GM12878 (cell line): ENCODE results near the gene SURF2. TPM values are rescaled to one million over a fixed set of nuclear protein-coding genes. Genes with fewer than 3 reads are reported as not detected.
A peak's percentile ranks its signal among the peaks of the same experiment; 100 is the strongest.

Source experiments
- BACH1 ChIP-seq: fragments of 450-650 bp; IDR thresholded peaks from 2 replicates; pipeline ENCODE4 v1.6.1; 2017; ENCODE audit warnings: mild to moderate bottlenecking, borderline replicate concordance
- EGR1 ChIP-seq, 2 experiments: IDR thresholded peaks; 1 replicate in 1 of 2; 2 replicates in 1 of 2; pipeline ENCODE4 v1.6.1; 2011 to 2012; ENCODE audit warnings: low read depth in 2 of 2, low read length in 2 of 2, borderline replicate concordance in 1 of 2, mild to moderate bottlenecking in 1 of 2, moderate library complexity in 1 of 2
- EP300 ChIP-seq, 2 experiments: fragments of 150-350 bp in 1 of 2; IDR thresholded peaks; 2 replicates each; pipeline ENCODE4 v1.6.1; 2011 to 2012; ENCODE audit warnings: low read depth in 2 of 2, low read length in 2 of 2, borderline replicate concordance in 1 of 2, improper control_type of control experiment in 1 of 2, inconsistent platforms in 1 of 2; ENCODE audit not compliant: control insufficient read depth in 1 of 2
- FOXM1 ChIP-seq: IDR thresholded peaks from 2 replicates; pipeline ENCODE4 v1.6.1; 2012; ENCODE audit warnings: low read depth, mild to moderate bottlenecking, inconsistent platforms, low read length, moderate library complexity
- GATAD2B ChIP-seq: fragments of 450-650 bp; conservative IDR thresholded peaks from 2 replicates; pipeline ENCODE4 v1.6.1; 2017; ENCODE audit warnings: low read depth, mild to moderate bottlenecking, moderate library complexity
- KLF5 ChIP-seq: fragments of 450-650 bp; IDR thresholded peaks from 2 replicates; pipeline ENCODE4 v1.6.1; 2014; ENCODE audit warnings: mild to moderate bottlenecking; ENCODE audit not compliant: partially characterized antibody
- NBN ChIP-seq: fragments of 450-650 bp; IDR thresholded peaks from 2 replicates; pipeline ENCODE4 v1.6.1; 2016
- NFYB ChIP-seq: IDR thresholded peaks from 2 replicates; pipeline ENCODE4 v1.6.1; 2011; ENCODE audit warnings: low read depth, mild to moderate bottlenecking, low read length, improper control_type of control experiment, moderate library complexity; ENCODE audit not compliant: insufficient read depth
- NR2C1 ChIP-seq: fragments of 450-650 bp; IDR thresholded peaks from 2 replicates; pipeline ENCODE4 v1.6.1; 2017; ENCODE audit warnings: antibody characterized with exemption, mild to moderate bottlenecking, moderate library complexity
- NRF1 ChIP-seq: conservative IDR thresholded peaks from 2 replicates; pipeline ENCODE4 v1.6.1; 2011; ENCODE audit warnings: mild to moderate bottlenecking, low read depth, low read length, improper control_type of control experiment
- RELA ChIP-seq: fragments of 450-650 bp; IDR thresholded peaks from 2 replicates; pipeline ENCODE4 v1.8.0; 2014; ENCODE audit warnings: borderline replicate concordance; ENCODE audit not compliant: partially characterized antibody
- STAT1 ChIP-seq: fragments of 450-650 bp; conservative IDR thresholded peaks from 2 replicates; pipeline ENCODE4 v1.6.1; 2014; ENCODE audit warnings: antibody characterized with exemption, mild to moderate bottlenecking
- TBL1XR1 ChIP-seq: IDR thresholded peaks from 2 replicates; pipeline ENCODE4 v1.6.1; 2012; ENCODE audit warnings: low read depth, low read length, improper control_type of control experiment
- YY1 ChIP-seq: IDR thresholded peaks from 2 replicates; pipeline ENCODE4 v1.6.1; 2011; ENCODE audit warnings: low read depth, mild to moderate bottlenecking, low read length
- ZNF24 ChIP-seq: fragments of 450-650 bp; IDR thresholded peaks from 2 replicates; pipeline ENCODE4 v1.6.1; 2017; ENCODE audit warnings: antibody characterized with exemption, mild to moderate bottlenecking
- polyA plus RNA-seq, 11 experiments: library from polyadenylated mRNA; depleted of rRNA in 4 of 11; unstranded in 6 of 11; stranded (reverse) in 5 of 11; fragments of >200 nt; fragmentation: Nextera tagmentation in 4 of 11; fragmentation: Illumina TruSeq in 1 of 11; extraction: Ambion mirVana in 4 of 11; extraction: Trizol in 1 of 11; gene quantifications; 1 replicate in 1 of 11; 2 replicates in 10 of 11; pipeline versions ENCODE4 v1.2.1 to v1.2.3, GENCODE V29; 2011 to 2016; ENCODE audit warnings: inconsistent platforms in 2 of 11, missing spikeins in 2 of 11, low read depth in 1 of 11
- total RNA-seq, 4 experiments: library from RNA; depleted of rRNA in 3 of 4; stranded (reverse); fragments of >200 nt in 3 of 4; fragmentation: Illumina TruSeq in 1 of 4; extraction: Trizol in 1 of 4; gene quantifications; 2 replicates each; pipeline versions ENCODE4 v1.2.1 to v1.2.3, GENCODE V29; 2013 to 2021
- TF ChIP-seq, protein P1 (sequence below): IDR thresholded peaks from 2 replicates; pipeline ENCODE4 v1.6.1; 2011; ENCODE audit warnings: borderline replicate concordance, low read depth, mild to moderate bottlenecking, moderate library complexity, mixed read lengths, low read length; ENCODE audit not compliant: insufficient read depth; ENCODE audit errors: extremely low read length
- TF ChIP-seq, protein P2 (sequence below): fragments of 450-650 bp; IDR thresholded peaks from 2 replicates; pipeline ENCODE4 v1.6.1; 2017; ENCODE audit warnings: mild to moderate bottlenecking, moderate library complexity
- TF ChIP-seq, protein P3 (sequence below): fragments of 450-650 bp; IDR thresholded peaks from 2 replicates; pipeline ENCODE4 v1.6.1; 2017; ENCODE audit warnings: mild to moderate bottlenecking
- TF ChIP-seq, protein P4 (sequence below): IDR thresholded peaks from 2 replicates; pipeline ENCODE4 v1.6.1; 2011; ENCODE audit warnings: low read depth, mild to moderate bottlenecking, low read length, moderate library complexity, borderline replicate concordance; ENCODE audit errors: extremely low read depth

Gene SURF2
- total and polyA plus RNA-seq, 10 of the 15 experiments (the other 5 are each of a cell fraction or from before 2014, with no cell fraction given) = 4.0 to 41.7 (median 20.8) TPM

- peak in 1 of 2 experiments; percentile 74; a peak in 1 of 3 replicates for TF ChIP-seq EGR1 (IDR thresholded peaks at IDR 0.05; ENCODE audit: borderline replicate concordance in 1 of 2, low read depth in 2 of 2, low read length in 2 of 2)
- TF ChIP-seq, protein P1, sequence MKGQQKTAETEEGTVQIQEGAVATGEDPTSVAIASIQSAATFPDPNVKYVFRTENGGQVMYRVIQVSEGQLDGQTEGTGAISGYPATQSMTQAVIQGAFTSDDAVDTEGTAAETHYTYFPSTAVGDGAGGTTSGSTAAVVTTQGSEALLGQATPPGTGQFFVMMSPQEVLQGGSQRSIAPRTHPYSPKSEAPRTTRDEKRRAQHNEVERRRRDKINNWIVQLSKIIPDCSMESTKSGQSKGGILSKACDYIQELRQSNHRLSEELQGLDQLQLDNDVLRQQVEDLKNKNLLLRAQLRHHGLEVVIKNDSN = peak; percentile 39
- peak; percentile 61; the same call in 1 of the 2 replicates for TF ChIP-seq NFYB
- TF ChIP-seq, protein P2, sequence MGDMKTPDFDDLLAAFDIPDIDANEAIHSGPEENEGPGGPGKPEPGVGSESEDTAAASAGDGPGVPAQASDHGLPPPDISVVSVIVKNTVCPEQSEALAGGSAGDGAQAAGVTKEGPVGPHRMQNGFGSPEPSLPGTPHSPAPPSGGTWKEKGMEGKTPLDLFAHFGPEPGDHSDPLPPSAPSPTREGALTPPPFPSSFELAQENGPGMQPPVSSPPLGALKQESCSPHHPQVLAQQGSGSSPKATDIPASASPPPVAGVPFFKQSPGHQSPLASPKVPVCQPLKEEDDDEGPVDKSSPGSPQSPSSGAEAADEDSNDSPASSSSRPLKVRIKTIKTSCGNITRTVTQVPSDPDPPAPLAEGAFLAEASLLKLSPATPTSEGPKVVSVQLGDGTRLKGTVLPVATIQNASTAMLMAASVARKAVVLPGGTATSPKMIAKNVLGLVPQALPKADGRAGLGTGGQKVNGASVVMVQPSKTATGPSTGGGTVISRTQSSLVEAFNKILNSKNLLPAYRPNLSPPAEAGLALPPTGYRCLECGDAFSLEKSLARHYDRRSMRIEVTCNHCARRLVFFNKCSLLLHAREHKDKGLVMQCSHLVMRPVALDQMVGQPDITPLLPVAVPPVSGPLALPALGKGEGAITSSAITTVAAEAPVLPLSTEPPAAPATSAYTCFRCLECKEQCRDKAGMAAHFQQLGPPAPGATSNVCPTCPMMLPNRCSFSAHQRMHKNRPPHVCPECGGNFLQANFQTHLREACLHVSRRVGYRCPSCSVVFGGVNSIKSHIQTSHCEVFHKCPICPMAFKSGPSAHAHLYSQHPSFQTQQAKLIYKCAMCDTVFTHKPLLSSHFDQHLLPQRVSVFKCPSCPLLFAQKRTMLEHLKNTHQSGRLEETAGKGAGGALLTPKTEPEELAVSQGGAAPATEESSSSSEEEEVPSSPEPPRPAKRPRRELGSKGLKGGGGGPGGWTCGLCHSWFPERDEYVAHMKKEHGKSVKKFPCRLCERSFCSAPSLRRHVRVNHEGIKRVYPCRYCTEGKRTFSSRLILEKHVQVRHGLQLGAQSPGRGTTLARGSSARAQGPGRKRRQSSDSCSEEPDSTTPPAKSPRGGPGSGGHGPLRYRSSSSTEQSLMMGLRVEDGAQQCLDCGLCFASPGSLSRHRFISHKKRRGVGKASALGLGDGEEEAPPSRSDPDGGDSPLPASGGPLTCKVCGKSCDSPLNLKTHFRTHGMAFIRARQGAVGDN = peak; percentile 76
- no peak for TF ChIP-seq EP300 (IDR thresholded peaks at IDR 0.05; ENCODE audit: borderline replicate concordance in 1 of 2, control insufficient read depth in 1 of 2, low read depth in 2 of 2, low read length in 2 of 2)
- TF ChIP-seq STAT1 = peak; percentile 88
- TF ChIP-seq FOXM1 = no peak; the same call in 1 of the 2 replicates
- TF ChIP-seq, protein P3, sequence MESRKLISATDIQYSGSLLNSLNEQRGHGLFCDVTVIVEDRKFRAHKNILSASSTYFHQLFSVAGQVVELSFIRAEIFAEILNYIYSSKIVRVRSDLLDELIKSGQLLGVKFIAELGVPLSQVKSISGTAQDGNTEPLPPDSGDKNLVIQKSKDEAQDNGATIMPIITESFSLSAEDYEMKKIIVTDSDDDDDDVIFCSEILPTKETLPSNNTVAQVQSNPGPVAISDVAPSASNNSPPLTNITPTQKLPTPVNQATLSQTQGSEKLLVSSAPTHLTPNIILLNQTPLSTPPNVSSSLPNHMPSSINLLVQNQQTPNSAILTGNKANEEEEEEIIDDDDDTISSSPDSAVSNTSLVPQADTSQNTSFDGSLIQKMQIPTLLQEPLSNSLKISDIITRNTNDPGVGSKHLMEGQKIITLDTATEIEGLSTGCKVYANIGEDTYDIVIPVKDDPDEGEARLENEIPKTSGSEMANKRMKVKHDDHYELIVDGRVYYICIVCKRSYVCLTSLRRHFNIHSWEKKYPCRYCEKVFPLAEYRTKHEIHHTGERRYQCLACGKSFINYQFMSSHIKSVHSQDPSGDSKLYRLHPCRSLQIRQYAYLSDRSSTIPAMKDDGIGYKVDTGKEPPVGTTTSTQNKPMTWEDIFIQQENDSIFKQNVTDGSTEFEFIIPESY = no peak
- peak; percentile 68; the same call in 1 of the 2 replicates for TF ChIP-seq ZNF24
- peak; percentile 86 for TF ChIP-seq BACH1
- peak; percentile 51; the same call in 1 of the 2 replicates for TF ChIP-seq NBN
- peak; percentile 94 for TF ChIP-seq YY1
- TF ChIP-seq KLF5 = peak; percentile 94
- 0 out of 2 replicates have a peak, but pooled peaks have one; percentile 22 for TF ChIP-seq TBL1XR1
- 0 out of 2 replicates have a peak, but pooled peaks have one; percentile 26 for TF ChIP-seq NRF1
- TF ChIP-seq NR2C1 = peak; percentile 72
- peak; percentile 94 for TF ChIP-seq RELA
- TF ChIP-seq, protein P4, sequence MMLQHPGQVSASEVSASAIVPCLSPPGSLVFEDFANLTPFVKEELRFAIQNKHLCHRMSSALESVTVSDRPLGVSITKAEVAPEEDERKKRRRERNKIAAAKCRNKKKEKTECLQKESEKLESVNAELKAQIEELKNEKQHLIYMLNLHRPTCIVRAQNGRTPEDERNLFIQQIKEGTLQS = no peak
- peak; percentile 82 for TF ChIP-seq GATAD2B
Measured at GRCh38 chr9:133335924-133336811, 20.2 kb upstream of the SURF2 start, which contains the start of gene SURF6 (continued).
